ENCODE results near the gene RPTOR.

- TF ChIP-seq, protein P1, sequence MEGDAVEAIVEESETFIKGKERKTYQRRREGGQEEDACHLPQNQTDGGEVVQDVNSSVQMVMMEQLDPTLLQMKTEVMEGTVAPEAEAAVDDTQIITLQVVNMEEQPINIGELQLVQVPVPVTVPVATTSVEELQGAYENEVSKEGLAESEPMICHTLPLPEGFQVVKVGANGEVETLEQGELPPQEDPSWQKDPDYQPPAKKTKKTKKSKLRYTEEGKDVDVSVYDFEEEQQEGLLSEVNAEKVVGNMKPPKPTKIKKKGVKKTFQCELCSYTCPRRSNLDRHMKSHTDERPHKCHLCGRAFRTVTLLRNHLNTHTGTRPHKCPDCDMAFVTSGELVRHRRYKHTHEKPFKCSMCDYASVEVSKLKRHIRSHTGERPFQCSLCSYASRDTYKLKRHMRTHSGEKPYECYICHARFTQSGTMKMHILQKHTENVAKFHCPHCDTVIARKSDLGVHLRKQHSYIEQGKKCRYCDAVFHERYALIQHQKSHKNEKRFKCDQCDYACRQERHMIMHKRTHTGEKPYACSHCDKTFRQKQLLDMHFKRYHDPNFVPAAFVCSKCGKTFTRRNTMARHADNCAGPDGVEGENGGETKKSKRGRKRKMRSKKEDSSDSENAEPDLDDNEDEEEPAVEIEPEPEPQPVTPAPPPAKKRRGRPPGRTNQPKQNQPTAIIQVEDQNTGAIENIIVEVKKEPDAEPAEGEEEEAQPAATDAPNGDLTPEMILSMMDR (conservative IDR thresholded peaks at IDR 0.05 in 1 of 2, IDR thresholded peaks at IDR 0.05 in 1 of 2; ENCODE audit: low read depth in 1 of 2, low read length in 2 of 2) = no peak
- no peak for TF ChIP-seq EZH2 (IDR thresholded peaks at IDR 0.05; ENCODE audit: low read length, missing control alignments)
These were observed 277.5 kb downstream of the RPTOR start for GRCh38 chr17:80822021-80822699.
